ENCODE results near the gene FGFRL1.
"Not testable (repeated sequence)": the region's sequence is repeated elsewhere in the genome, so short reads cannot be mapped to it uniquely, and the experiment has no call there.

Gene FGFRL1

GRCh38 chr4:997375-998071, 13.9 kb upstream of the FGFRL1 start:
- no peak for DNase-seq (ENCODE audit: low read depth)
- TF ChIP-seq CTCF (IDR thresholded peaks at IDR 0.05; ENCODE audit: low read depth, low read length) (no peak), MYC (IDR thresholded peaks at IDR 0.05; ENCODE audit: low read depth, low read length) (no peak), POLR2A (IDR thresholded peaks at IDR 0.05; ENCODE audit: extremely low read depth, insufficient read length) (no peak)
- TF ChIP-seq, protein P1, sequence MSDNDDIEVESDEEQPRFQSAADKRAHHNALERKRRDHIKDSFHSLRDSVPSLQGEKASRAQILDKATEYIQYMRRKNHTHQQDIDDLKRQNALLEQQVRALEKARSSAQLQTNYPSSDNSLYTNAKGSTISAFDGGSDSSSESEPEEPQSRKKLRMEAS (IDR thresholded peaks at IDR 0.05; ENCODE audit: low read depth, low read length), result no peak
- H3K4me3 ChIP-seq (ENCODE audit: low read depth, low read length), result no peak overlapping the region

DNA sequence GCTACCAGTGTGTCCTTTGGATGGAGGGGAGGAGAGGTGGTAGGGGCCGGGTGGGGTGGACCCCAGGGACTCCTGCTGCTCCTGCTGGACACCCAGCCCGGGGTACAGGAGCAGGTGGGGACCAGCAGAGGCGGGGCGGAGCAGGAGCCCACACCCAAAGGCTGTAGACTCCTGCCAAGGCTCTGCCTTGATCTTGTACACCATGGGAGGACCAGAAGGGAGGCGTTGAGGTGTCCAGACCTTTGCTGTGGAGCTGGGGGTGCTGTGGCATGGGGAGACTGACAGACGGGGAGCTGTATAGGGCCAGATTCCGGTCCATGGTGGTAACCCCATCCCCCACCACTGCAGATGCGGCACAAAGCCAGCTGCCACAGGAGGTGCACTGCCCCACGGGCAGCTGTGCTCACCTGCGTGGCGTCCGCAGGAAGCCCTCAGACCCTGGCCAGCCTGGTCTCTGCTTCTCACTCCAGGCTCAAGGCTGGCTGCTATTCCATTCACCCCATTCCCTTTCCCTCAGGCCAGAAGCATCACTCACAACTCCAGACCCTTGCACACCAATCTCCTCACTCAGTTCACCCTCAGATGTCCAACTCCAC, 13.2 kb upstream of the FGFRL1 start:
- TF ChIP-seq POLR2A (IDR thresholded peaks at IDR 0.05; ENCODE audit: extremely low read depth, insufficient read length) (no peak), CTCF (IDR thresholded peaks at IDR 0.05; ENCODE audit: low read depth, low read length) (no peak), MYC (IDR thresholded peaks at IDR 0.05; ENCODE audit: low read depth, low read length) (no peak)
- TF ChIP-seq, protein P1 (IDR thresholded peaks at IDR 0.05; ENCODE audit: low read depth, low read length), result no peak
- no peak for DNase-seq (ENCODE audit: low read depth)
- no peak overlapping the region for H3K4me3 ChIP-seq (ENCODE audit: low read depth, low read length)

DNA sequence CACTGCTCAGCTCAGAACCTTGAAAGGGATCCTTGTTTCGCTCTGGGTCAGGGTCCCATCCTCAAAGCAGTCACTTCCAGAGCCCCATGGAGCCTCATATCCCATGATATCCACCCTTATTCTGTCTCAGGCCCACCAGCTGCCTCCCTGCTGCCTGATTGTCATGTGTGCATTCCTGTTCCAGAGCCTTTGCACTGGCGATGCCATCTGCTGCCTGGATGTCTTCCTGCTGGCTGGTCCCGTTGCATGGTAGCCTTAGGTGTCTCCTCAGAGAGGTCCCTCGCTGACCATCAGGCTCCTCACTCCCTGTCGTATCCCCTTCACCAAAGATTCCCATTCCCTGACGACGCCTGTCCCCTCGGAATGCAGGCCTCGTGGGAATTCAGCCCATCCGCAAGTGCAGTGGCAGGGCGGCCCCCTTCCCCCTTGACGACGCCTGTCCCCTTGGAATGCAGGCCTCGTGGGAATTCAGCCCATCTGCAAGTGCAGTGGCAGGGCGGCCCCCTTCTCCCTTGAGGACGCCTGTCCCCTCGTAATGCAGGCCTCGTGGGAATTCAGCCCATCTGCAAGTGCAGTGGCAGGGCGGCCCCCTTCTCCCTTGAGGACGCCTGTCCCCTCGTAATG, 12.1 kb upstream of the FGFRL1 start:
- not testable (repeated sequence) for DNase-seq (ENCODE audit: low read depth); H3K4me3 ChIP-seq (ENCODE audit: low read depth, low read length)

DNA sequence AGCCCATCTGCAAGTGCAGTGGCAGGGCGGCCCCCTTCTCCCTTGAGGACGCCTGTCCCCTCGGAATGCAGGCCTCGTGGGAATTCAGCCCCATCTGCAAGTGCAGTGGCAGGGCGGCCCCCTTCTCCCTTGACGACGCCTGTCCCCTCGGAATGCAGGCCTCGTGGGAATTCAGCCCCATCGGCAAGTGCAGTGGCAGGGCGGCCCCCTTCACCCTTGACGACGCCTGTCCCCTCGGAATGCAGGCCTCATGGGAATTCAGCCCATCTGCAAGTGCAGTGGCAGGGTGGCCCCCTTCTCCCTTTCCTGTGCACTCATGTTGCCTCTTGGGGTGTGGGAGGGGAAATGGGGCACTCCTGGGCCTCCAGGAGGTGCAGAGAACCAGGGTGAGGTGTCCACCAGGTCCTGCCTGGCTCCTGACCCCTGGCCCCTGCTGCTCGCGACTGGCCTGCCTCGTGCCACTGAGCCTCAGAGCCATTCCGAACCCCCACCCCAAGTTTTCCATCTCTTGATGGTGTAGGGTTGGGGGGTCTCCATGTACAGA, 11.5 kb upstream of the FGFRL1 start:
- H3K4me3 ChIP-seq (ENCODE audit: low read depth, low read length), result no peak overlapping the region
- TF ChIP-seq MYC (IDR thresholded peaks at IDR 0.05; ENCODE audit: low read depth, low read length) (no peak), POLR2A (IDR thresholded peaks at IDR 0.05; ENCODE audit: extremely low read depth, insufficient read length) (no peak), CTCF (IDR thresholded peaks at IDR 0.05; ENCODE audit: low read depth, low read length) (no peak)
- TF ChIP-seq, protein P1 (IDR thresholded peaks at IDR 0.05; ENCODE audit: low read depth, low read length), result no peak
- DNase-seq (ENCODE audit: low read depth), result no peak

DNA sequence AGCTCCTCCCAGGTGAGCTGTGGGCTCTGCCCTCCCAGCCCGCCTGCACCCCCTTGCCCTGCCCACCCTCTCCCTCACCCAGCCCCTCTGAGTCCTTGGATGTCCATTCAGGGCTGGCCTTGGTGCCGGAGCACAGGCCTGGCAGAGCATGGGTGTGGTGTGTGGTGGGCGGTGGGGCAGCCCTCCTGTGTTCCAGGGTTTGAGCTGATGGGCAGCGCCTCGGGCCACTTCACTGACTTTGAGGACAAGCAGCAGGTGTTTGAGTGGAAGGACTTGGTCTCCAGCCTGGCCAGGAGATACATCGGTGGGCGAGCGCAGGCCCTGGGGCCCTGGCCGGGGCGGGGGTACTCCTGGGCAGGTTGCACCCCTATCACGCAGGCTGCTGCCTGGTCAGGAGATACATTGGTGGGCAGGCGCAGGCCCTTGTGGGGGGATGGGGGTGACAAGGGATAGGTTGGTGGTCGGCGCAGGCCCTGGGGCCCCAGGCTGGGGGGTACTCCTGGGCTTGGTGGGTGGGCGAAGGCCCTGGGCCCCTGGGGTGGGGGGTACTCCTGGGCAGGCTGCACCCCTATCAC, 10.7 kb upstream of the FGFRL1 start:
- no peak overlapping the region for H3K4me3 ChIP-seq (ENCODE audit: low read depth, low read length)
- no peak for DNase-seq (ENCODE audit: low read depth)
- TF ChIP-seq MYC (IDR thresholded peaks at IDR 0.05; ENCODE audit: low read depth, low read length) (no peak), CTCF (IDR thresholded peaks at IDR 0.05; ENCODE audit: low read depth, low read length) (no peak), POLR2A (IDR thresholded peaks at IDR 0.05; ENCODE audit: extremely low read depth, insufficient read length) (no peak)
- TF ChIP-seq, protein P1 (IDR thresholded peaks at IDR 0.05; ENCODE audit: low read depth, low read length), result no peak

All from NB4 (cell line).